GM18867 (cell line): ENCODE data around the gene WDR81.
"Not testable (repeated sequence)": the region's sequence is repeated elsewhere in the genome, so short reads cannot be mapped to it uniquely, and the experiment has no call there.

ENCODE experiments used
- ATAC-seq: cut with Tn5 transposase; IDR thresholded peaks from one replicate; pipeline ENCODE4 v1.9.1; 2021; ENCODE audit warnings: mild to moderate bottlenecking, moderate library complexity; ENCODE audit not compliant: unreplicated experiment

WDR81 gene

DNA sequence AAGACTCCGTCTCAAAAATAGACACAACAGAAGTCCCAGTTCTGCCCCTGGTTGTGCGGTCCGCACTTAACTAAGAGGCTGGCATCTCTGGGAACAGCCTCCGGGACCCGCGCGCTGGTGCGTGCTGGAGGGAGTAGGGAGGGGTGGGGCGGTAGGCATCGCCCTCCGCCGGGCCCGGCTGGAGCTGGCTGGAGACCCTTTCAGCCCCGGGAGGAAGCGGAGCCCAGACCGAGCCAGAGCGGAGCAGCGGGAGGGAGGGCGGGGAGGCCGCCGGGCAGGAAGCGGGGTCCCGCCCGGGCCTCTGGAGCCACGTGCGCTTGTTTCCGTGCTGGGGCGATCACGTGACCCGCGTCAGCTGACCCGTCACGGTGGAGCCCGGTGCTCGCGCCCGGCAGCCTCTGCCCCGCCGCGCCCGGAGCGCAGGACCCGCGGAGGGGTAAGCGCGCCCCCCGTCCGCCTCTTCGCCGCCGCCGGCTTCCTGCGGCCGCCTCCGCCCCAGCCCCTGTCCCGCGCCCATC, at the start of gene WDR81:
Gene WDR81, plus strand, starts transcription at position 354 of the 518 bp plus-strand sequence. CDS start 256 bp downstream, outside the sequence.
- ATAC-seq = peak; percentile 55

DNA sequence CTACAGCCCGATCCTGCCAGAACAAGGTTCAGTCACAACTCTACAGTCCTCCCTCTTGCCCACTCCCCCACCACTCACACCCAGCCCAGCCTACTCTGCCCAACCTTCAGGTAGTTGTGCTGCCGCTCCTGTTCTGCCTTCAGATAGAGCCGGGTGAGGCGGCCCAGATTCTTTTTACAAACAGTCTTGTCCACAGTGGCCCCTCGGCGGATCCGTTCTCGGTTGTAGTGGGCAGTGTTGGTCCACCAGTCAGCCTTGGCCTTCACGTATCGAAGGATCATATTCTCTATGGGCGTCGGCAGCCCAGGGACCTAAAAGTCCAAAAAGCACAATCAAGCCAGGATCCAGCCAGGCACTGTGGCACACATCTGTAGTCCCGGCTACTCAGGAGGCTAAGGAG, 48.1 kb upstream of the WDR81 start:
- ATAC-seq = no peak

DNA sequence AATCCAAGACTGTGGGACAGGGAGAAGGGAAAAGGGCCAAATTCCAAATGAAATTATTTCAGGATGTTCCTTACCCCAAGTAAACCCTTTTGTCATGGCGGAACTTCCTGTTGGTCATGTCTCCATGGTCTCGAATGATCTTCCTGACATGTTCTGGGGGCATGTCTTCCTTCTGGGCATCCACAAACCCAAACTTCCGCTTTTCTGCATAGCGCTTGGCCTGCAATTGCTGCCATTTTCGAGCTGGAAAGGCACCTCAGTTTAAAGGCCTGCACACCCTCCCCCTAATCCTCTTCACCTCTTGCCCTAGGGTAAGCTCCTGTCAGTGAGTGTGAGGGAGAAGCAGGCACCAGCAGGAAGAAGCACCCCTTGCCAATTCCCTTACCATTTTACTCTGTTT, 41.0 kb upstream of the WDR81 start:
- ATAC-seq = no peak

- peak; percentile 97 for ATAC-seq
These were observed 39.9 kb upstream of the WDR81 start, which contains the start of gene PRPF8 for GRCh38 chr17:1684378-1685189. Gene PRPF8 (minus strand): TSS chr17:1684867. CDS start chr17:1684571, 296 bp downstream.

GRCh38 chr17:1686086-1686485, 38.4 kb upstream of the WDR81 start:
- ATAC-seq = no peak

GRCh38 chr17:1688405-1688804, 36.1 kb upstream of the WDR81 start:
- ATAC-seq = not testable (repeated sequence)

DNA sequence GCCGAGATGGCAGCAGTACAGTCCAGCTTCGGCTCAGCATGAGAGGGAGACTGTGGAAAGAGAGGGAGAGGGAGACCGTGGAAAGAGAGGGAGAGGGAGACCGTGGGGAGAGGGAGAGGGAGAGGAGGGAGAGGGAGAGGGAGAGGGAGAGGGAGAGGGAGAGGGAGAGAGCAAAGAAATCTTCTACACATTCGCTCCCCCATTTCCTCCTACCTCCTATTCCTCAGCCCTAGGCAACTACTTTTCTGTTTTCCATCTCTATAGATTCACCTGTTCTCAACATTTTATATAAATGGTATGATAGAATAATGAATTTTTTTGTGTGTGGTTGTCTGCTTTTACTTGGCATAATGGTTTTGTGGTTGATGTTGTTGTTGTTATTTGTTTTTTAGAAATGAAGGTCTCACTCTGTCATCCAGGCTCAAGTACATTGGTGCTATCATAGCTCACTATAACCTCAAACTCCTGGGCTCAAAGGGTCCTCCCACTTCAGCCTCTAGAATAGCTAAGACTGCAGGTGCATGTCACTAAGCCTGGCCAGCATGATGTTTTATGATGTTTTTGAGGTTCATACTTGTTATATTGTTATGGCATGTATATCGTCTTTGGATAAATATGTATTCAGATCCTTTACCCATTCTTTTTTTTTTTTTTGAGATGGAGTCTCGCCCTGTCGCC, 33.8 kb upstream of the WDR81 start:
- no peak for ATAC-seq

DNA sequence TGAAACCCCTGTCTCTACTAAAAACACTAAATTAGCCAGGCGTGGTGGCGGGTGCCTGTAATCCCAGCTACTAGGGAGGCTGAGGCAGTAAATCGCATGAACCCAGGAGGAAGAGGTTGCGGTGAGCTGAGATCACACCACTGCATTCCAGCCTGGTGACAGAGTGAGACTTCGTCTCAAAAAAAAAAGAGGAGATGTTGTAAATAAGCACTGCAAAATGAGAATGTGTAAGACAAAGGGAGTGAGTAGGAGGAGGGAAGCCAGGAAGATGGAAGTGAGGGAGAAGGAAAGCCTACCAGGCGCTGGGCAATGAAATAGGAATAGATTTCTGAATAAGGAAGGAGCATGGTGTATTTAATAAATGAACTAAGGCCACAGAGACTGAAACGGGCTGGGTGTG, 31.2 kb upstream of the WDR81 start:
- ATAC-seq = no peak

DNA sequence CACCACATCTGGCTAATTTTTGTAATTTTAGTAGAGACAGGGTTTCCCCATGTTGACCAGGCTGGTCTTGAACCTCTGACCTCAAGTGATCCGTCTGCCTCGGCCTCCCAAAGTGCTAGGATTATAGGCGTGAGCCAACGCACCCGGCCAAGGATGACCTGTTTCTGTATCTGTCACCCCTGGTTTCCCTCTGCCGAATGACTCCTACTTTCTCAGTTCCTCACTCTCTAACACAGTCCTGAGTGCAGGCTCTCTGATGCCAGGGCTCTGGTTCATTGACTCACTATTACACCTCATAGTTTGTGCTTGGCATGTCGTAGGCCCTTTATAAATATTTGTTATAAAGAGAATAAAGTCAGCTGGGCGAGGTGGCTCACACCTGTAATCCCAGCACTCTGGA, 29.1 kb upstream of the WDR81 start:
- ATAC-seq = no peak

DNA sequence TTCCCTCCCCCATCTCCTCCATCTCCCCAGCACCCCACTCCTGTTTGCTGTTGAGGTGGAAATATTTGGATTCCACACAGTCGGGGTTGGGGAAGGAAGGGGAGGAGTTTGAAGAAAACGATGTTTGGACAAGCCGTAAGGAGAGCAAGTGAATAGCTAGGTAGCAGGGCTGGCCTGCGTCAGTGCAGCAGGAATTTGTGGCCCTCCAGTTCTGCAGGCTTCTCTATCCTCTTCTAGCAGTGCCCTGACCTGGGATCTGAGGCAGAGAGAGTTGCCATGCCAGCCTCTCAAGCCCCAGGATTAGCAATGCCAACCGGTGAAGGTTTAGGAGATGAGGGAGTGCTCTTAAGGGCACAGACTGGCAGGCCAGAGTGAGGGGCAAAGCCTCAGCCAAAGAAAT, 26.8 kb upstream of the WDR81 start:
- ATAC-seq = no peak

DNA sequence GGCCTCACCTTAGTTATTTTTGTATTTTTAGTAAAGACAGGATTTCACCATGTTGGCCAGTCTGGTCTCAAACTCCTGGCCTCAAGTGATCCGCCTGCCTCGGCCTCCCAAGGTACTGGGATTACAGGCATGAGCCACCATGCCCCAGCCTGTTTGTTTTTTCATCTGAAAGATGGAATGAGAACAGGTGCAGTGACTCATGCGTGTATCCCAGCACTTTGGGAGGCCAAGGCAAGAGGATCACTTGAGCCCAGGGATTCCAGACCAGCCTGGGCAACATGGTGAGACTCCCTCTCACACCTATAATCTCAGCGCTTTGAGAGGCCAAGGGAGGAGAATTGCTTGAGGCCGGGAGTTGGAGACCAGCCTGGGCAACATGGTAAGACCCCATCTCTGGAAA, 24.6 kb upstream of the WDR81 start:
- ATAC-seq = not testable (repeated sequence)

DNA sequence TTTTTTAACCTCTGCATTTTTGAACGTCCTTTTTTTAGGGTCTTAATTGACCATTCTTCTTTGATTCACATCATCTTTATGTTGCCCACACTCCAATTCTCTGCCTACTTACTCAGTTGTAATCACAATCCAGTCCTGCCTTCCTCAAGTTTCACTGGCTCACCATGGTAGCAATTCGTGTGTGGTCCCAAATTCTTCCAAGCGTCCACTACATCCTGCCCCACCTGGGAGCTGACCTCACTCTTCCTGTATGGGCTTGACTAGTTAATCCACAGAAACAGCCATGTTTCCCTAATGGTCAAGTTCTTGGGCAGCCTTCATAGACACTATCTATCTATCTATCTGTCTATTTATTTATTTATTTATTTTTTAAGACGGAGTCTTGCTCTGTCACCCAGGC, 21.4 kb upstream of the WDR81 start:
- no peak for ATAC-seq

DNA sequence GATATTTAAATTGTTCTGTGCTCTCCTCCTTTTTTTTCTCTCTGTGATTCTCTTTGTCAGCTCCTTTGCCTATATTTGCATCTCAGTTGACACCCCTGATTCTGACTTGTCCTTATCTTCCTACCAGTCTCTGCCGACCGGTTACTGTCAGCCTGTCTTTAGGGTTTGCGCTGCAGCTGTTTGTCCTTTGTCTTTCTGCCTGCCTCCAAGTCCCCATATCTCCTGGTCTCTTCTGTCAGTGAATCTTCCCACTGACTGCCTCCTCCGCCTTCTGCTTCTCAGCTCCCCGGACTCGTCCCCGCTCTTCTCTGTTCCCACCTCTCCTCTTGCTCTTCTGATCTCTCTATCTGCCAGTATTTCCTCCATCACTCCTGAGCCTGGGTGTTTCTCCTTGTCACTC, 19.5 kb upstream of the WDR81 start:
- no peak for ATAC-seq

DNA sequence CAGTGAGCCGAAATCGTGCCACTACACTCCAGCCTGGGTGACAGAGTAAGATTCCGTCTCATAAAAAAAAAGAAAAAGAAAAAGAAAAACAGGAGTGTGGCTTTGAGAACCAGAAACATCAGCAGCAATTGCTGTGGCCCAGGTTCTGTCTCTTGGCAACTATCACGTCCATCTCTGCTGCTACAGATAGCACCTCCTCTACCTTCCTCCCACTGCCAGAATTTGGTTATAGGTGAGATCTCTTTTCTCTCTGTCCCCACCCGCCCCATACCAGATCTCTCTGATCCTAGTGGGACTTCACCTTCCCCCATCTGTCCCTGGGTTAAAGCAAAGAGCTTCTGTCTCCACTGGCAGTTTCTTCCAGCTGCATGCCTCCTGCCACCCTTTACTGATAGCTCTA, 17.4 kb upstream of the WDR81 start:
- no peak for ATAC-seq

- not testable (repeated sequence) for ATAC-seq
These were observed 15.6 kb upstream of the WDR81 start for GRCh38 chr17:1708791-1709346.

GRCh38 chr17:1709403-1709951, 15.0 kb upstream of the WDR81 start:
- no peak for ATAC-seq

GRCh38 chr17:1709971-1710806, 14.3 kb upstream of the WDR81 start, which contains the start of gene TLCD2:
Gene TLCD2 (minus strand): TSS chr17:1710377. CDS start chr17:1710242, 135 bp downstream.
- no peak for ATAC-seq

- ATAC-seq = no peak
These were observed 13.5 kb upstream of the WDR81 start for GRCh38 chr17:1710807-1711553.

- no peak for ATAC-seq
These were observed 12.7 kb upstream of the WDR81 start for GRCh38 chr17:1711804-1712203.

- ATAC-seq = no peak
These were observed 12.2 kb upstream of the WDR81 start for GRCh38 chr17:1712271-1712670.
